DMS 273 treated with DMSO at 0.1 percent for 48 hours (cell line): Measurements from ENCODE around the gene PLEKHA6.
A peak's percentile ranks its signal among the peaks of the same experiment; 100 is the strongest.
"Not testable (repeated sequence)": the region's sequence is repeated elsewhere in the genome, so short reads cannot be mapped to it uniquely, and the experiment has no call there.

ENCODE experiments used
- DNase-seq: peaks from one replicate; lab custom pipeline; 2025; lab: John Stamatoyannopoulos, UW

Gene PLEKHA6

DNA sequence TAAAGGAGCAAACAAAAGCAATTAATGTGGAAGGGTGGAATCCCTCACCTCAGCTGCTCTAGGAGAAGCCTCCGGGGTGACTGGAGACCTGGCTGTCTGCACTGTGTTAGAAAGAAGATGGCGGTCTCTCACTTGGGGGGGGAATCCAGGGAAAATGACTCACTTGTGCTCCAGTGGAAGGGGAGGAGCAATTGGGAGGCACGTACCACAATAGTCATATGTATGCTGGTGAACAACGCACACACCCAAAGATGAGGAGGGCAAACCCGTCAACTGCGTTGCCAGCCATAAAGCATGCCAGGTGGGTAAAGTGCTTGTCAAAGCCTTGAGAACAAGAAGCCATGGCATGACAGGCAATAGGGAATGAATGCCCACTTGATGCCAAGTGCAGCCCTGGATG, 22.1 kb downstream of the PLEKHA6 start:
- DNase-seq = no peak

DNA sequence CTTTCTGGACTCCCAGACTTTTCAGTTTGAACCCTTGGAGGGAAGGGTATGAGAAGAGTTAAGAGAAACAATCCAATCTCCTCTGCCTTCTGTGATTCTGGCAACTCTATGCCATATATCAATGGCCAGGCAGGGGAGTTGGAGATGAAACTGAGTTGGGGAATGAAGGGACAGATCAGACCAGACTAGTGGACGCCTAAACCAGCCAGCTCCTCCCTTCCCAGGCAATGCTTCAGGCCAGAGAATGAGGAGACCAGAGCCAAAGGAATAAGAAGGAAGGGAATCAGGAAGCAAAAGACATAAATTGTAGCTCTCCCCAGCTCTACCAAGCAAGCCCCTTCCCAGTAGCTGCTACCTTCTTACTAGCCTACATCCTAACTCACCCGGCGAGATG, 22.7 kb downstream of the PLEKHA6 start:
- DNase-seq = no peak

DNA sequence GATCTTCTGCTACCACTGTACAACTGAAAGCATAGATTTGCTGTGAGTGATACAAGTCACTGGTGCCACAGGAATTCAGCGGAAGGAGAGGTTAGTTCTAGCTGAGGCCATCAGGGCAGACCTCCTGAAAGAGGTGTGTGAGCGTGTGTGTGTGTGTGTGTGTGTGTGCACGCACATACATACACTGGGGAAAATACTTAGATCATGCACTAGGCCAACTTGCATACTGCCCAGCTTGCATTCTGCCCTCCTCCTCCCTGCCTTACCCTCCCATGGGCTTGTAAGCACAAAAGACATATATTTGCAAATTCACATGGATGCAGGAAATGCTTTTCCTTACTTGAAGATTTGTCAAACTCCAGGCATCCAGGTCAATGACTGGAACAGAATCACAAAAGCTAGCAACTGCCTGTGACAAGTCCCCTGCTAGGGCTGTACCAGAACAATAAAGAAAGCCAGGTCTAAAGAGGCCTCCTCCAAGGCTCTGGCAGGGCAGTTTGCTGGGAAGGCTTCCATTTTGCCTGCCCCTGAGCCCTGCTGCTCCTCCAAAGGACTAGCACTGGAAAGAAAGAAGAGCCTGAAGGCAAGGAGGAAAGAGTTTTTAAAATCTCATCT, 23.2 kb downstream of the PLEKHA6 start:
- no peak for DNase-seq

DNA sequence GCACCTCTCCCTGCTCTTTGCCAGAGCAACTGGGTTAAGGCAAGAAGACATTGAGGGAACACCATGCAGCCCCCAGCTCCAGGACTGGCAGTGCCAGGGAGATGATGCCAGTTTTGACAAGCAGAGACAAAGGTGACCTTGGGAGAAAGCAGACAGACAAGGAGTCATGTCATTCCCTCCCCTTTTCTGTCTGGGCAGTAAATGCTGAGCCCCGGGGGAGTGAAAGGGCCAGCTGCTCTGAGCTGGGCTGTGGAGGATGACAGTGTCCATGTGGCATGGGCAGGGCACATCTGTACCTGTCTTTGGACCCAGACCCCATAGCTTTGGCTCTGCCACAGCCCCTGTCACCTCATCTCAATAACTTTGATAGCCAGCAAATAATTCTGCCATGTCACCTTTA, 24.2 kb downstream of the PLEKHA6 start:
- no peak for DNase-seq

DNA sequence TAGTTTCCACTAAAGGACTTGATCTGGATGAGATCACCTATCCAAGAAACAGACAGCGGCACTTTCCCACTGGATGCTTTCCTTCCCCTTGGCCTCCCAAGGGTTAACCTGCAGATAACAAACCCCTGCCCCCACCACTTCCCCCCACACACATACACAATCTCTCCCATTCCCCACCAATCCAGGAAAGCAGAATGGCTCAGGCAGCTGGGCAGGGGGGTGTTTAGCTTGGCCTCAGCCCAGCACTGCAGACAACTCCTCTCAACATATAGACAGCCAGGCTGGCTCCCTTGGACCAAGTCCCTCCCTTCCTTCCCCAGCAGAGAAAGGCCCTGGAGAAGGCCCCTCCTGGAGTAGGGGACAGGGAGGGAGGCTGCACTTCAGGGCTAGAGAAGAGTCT, 24.6 kb downstream of the PLEKHA6 start:
- no peak for DNase-seq

DNA sequence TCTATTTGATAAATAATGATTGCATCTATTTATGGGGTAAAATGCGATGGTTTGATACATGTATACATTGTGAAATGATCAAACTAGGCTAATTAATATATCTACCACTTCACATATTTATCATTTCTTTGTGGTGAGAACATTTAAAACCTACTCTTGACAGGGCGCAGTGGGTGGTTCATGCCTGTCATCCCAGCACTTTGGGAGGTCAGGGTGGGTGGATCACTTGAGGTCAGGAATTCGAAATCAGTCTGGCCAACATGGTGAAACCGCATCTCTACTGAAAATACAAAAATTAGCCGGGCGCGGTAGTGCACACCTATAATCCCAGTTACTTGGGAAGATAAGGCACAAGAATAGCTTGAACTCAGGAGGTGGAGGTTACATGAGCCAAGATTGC, 25.3 kb downstream of the PLEKHA6 start:
- DNase-seq = no peak

DNA sequence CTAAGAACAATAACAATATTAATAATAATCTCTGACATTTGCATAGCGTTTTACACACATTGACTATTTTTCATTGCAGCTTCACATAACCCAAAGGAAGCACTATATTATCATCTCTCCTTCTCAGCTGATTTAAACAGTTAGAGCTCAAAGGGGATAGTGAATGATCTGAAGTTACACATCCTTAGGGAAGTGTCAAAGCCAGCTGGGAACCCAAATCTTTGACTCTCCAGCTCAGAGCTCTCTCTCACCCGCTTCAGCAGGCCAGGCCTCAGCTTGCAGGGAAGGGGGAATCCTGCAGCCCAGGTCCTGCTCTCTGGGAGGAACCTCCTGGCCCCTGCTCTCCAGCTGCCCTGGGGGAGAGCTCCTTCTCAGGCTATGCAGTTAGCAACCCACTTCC, 26.3 kb downstream of the PLEKHA6 start:
- DNase-seq = no peak

DNA sequence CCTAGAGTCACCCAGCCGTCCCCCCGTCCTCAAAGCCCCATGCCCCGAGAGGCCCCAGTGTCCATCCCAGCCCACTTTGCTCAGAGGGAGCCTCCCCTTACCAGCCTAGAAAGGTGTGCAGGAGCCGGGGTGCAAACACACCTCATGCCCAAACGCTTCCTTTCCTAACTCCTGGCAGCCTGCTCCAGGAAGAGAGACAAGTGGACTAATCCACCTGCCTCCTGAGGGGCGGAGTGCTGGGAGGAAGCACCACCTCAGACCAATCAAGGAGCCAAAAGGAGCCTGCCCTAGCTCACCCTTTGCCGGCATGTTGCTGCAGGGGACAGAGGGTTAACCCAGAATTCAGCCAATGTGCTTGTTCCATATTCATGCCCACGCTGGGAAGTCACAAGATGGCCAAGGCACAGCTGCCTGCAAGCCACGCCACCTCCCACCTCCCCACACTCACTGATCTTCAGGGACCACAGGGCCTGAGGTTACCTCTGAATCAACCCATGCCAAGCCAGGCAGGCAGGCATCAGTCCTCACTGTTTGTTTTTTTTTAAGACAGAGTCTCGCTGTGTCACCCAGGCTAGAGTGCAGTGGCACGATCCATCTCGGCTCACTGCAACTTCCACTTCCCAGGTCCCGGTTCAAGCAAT, 27.8 kb downstream of the PLEKHA6 start:
- no peak for DNase-seq

DNA sequence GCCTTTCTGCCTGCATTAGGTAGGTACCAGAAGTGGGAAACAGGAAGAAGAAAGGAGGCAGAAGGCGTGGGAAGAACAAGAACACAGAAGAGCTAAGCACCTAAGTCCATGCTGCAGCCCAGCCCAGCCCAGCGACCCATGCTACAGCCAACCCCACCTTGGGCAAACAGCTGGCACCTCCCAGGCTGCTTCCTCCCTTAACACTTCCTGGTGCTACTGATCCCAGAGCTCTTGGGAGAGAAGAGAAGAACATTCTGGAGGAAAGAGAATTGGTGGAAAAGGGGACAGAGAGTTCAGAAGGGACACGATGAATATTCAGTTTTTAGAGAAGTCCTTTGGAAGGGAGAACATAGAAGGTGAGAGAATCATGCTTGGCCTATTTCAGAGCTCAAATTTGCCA, 28.5 kb downstream of the PLEKHA6 start:
- no peak for DNase-seq

DNA sequence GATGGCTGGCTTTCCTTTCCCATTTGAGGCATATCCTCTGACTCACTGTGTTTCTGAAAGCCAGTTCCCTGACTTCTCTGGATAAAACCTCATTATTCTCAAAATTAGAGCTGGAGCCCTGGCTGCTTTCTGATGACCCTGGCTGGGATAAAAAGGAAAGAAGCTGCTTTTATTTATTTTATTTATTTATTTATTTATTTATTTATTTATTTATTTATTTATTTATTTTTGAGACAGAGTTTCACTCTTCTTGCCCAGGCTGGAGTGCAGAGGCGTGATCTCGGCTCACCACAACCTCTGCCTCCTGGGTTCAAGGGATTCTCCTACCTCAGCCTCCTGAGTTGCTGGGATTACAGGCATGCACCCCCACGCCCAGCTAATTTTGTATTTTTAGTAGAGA, 31.9 kb downstream of the PLEKHA6 start:
- DNase-seq = not testable (repeated sequence)

DNA sequence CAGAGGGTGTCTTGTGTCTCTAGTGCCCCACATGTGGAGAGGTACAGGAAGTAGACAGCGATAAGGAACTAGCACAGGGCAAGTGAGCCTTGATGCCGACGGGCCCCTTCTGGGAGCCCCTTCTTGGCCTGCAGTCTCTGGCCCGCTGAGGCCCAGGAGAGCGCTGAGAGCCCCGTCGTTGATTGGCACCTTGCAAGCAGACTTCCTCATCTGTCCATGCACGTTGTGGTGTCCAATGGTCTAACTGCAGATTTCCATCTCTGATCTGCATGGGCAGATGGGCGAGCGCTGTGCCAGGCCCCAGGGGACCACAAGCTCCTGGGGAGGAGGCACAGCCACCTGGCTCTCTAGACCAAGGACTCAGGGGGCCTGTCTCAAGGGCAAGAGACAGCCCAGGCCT, 32.4 kb downstream of the PLEKHA6 start:
- peak; percentile 86 for DNase-seq

DNA sequence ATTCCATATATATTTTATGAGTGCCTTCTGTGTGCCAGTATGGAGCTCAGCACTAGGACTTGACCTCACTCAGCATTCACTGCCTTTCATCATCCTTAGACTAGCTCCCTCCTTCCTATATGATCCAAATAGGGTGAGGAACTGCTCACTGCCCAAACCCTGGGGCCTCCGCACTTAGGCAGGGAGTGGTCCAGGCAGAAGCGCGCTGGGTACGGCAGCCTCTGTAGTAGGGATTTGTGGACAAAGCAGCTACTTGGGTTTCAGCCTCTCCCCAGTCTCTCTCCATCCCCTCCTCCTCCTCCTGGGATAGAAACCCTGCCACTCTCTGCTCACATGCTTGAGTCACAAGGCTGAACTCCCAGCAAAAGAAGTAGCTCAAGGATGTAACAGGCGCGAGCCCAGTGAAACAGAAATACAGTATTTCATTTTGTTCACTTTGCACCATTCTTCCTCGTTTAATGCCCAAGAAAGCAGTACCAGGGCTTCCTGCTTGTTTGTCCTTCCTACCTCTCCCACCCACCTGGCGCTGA, 32.9 kb downstream of the PLEKHA6 start:
- no peak for DNase-seq

DNA sequence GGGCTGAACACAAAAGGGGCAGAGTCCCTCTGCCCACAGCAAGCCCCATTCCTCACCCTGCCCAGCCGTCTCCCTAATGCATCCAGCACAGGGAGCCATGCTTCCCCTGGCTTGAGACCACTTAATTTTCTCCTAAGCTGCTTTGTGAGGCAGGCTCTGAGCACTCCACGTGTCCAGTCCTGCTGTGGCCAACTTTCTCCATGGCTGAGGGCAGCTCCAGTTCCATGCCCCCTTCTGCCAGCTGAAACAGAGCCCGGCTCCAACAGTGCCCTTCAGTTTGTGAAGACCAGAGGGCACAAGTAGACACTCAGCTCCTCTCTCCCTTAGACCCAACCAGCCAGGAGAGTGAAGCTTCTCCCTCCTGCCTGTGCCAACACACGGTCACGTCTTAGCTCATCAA, 33.8 kb downstream of the PLEKHA6 start:
- DNase-seq = no peak

DNA sequence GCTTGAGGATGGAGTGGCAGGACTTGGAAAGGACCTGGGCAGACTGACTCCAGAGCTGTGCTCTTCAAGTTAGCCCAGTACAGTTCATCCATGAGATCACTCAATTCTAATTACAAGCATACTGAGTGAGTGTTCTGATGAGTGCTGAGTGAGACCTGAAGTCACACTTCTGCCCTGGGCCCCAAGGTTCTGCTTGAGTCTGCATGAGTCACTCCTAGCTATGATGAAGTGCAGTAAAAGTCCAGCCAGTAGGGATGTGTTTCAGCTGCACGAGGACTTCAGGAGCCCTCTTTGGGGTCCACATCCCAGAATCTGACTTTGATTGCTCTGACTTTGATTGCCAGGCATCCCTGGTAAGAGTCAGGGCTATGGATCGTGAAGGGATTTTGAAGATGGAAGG, 35.8 kb downstream of the PLEKHA6 start:
- DNase-seq = no peak

DNA sequence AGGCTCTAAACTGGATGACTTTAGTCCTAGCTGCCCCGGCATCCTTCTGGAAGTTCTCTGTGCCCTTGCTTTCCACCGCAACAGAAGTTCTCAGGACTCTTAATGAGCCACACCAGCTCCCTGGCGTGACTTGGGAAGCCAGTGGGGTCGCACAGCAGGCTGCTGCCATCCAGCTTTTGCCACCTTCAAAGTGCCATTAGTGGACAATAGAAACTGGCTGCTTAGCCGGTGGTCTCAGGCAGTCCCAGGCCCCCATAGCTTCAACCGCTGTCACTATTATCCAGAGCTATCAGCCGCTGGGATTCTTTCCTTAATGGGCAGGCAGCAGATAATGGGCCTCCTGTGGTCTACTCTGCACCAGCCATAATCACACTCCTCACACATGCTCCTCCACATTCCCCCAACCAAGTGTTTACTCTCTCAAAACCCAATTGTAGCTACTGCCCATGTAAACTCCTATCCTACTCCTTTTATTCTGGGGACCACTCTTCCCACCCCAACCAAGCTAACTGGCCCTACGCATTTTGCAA, 37.3 kb downstream of the PLEKHA6 start:
- no peak for DNase-seq

DNA sequence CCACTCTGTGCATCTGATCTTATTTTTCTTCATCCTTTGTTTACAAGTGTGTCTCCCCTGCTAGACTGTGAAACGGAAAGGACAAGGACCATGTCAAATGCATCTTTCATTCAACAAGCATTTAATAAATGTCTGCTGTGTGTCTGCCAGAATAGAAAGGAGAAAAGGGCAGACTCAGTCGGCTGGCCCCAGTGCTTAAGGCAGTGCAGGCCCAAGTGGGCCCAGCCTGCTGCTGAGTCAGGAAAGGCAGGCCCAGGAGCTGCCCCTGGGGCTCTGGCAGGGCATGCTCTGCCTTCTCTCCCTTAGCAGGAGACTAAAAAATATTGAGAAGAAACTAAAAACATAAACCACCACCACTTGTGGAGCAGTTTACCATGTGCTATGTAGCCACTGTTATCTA, 38.1 kb downstream of the PLEKHA6 start:
- DNase-seq = no peak

DNA sequence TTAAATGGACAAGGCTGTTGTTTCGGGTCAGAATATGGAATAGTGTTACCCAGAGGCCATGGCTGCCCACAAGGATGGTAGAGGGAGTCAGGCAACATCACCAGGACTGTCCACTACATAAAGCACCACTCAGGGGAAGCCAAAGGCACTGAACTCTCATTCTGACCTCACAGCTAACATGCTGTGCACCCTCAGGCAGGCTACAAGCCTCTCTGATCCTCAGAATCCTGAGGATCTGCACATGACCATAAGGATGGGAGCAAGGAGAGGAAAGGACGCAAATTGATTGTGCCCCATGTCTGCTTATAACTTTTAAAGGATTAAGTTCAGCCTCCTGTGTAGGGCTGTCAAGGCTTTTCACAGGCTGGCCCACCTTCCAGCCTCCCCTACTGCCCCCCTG, 38.7 kb downstream of the PLEKHA6 start:
- DNase-seq = no peak

DNA sequence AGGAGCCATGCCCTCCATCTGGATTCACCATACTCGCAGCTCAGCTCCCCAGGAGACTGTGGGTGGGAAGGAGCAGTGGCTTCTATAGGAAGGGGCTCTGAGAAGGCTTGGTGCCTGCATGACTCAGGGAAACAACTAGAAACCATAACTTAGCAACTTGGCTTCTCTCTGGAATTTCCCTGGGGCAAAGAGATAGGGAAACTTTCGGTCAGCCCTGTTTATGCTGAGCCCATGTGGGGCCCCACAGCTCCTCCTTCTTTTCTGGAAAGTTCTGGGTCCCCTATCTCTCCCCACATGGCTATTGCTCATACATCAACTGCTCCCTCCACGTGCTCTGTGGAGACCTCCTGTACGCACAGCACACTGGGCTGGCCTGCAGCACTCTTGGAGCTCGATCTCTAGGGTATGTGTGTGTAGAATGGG, 39.3 kb downstream of the PLEKHA6 start:
- no peak for DNase-seq

DNA sequence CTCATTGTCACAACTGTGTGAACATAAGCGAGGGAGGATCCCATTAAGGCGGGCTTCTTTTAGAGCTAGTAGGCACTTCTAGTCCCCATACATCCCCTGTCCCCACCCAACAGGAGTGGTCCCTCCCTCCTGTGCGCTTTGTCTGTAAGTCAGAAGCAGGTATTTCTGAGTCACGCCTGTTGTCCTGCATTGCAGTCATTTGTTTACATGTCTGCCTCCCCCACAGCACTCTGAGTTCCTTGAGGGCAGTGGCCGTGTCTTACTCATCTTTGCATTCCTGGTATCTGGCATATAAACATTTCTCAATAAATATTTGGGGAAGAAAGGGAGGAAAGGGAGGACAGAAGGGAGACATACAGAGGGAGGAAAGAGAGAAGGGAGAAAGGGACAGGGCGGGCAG, 40.3 kb downstream of the PLEKHA6 start:
- DNase-seq = no peak

DNA sequence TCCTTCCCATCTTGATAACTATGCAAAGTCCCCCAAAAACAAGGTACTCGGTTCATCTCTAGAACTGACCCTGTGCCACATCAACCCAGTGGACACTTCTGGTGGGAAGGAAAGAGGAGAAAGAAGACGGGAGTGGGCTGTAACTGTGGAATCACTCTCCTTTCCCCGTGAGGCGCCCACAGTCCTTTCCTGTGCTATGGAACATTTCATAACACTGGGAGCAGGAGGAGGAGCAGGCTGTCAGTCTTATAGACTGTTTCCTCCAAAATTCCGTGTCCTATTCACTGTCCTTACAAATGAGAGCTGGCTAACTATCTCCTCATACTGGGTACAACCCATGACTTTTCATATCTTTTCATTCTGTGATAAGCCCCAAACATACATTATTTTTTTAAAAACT, 40.7 kb downstream of the PLEKHA6 start:
- DNase-seq = no peak

DNA sequence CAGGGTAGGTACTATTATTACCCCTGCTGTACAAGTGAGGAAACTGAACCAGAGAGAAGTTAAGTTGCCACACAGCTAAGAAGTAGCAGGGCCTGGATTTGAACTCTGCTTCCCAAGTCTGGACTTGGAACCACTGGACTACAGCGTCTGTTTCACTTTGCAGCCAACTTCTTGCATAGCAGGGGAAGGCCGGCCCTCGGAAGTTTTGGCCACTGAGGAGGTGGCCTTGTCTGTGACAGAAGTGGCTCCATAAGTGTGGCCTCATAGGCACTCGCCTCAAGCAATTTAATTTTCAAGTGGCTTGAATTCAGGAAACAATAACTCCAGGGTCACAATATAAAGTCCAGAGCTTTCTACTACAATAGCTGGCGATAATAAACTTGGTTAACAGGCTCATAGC, 41.4 kb downstream of the PLEKHA6 start:
- no peak for DNase-seq

DNA sequence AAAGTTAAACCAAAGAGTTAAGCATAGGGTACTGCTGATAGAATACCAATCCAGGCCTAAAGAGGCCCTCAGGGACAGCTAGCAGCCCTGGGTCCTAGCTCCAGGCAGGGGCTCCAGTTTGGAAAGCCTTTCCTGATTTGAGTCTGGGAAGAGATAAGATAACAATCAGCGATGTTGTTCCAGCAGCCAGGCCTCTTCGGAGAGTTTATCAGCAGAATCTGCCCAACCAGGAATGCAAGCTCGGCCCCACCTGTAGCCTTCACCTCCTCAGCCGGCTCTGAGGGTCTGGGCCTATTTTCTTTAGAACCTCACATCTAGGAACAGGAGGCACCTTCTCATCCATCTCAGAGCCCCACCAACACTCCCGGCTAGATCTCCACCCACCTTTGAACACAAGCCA, 42.6 kb downstream of the PLEKHA6 start:
- no peak for DNase-seq

DNA sequence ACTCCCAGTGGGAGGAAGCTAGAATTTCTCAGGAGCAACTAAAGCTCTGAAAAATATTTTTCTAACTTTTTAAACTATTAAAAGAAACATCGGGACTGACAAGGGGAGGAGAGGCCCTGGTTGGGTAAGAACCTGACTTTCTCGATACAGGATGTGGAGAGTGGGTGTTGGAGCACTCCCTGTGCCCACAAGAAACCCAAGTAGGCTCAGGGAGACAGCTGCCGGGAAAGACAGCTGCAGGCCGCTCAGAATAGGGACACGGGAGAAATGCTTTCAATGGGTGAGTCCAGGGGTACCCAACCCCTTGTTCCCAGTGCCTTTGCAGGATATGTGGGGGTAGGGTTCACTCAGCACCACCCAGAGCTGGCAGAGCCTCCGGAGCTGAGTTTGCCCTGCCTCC, 43.6 kb downstream of the PLEKHA6 start:
- DNase-seq = no peak
